B cell (primary cell): Measurements from ENCODE around the gene CLK4. TPM values are rescaled to one million over a fixed set of nuclear protein-coding genes. Genes with fewer than 3 reads are reported as not detected.

Experiments
- ATAC-seq: fragments of 200-7000 bp; cut with Tn5 transposase; one replicate; pipeline ENCODE4 v1.10.0; 2021; ENCODE audit warnings: low read depth, mild to moderate bottlenecking, moderate number of reproducible peaks, moderate library complexity
- CTCF ChIA-PET: fragments of 350-600 bp; sonication (Branson Sonifier 250); formaldehyde crosslinking; loops from one replicate; lab custom pipeline; 2021; ENCODE audit warnings: antibody characterized with exemption, inconsistent platforms; lab: Charles Lee
- POLR2A ChIA-PET: fragments of 350-600 bp; sonication (Branson Sonifier 250); formaldehyde crosslinking; loops from one replicate; lab custom pipeline; 2021; ENCODE audit warnings: antibody characterized with exemption; lab: Charles Lee
- DNase-seq: peaks from one replicate; pipeline ENCODE4 v3.0.0; 2013
- H2AFZ ChIP-seq: 2 replicates; pipeline ENCODE4 v1.6.1; 2012; ENCODE audit warnings: mild to moderate bottlenecking, low read depth, low read length; ENCODE audit not compliant: insufficient read depth, poor library complexity, severe bottlenecking
- H3K27ac ChIP-seq, 2 donors: 1 replicate in 1 of 2; 2 replicates in 1 of 2; pipeline ENCODE4 v1.5.1; 2012 to 2013; ENCODE audit warnings: low read length in 2 of 2, mild to moderate bottlenecking in 2 of 2, moderate library complexity in 1 of 2
- H3K27me3 ChIP-seq, 4 experiments: fragments of 200-600 bp in 1 of 4; sonication (generic) in 1 of 4; replicated peaks in 1 of 4; 1 replicate in 2 of 4; 2 replicates in 2 of 4; pipeline versions ENCODE4 v1.6.1 to v1.7.0; 2013 to 2016; ENCODE audit warnings: low read length in 3 of 4, mild to moderate bottlenecking in 2 of 4, mixed read lengths in 1 of 4, moderate library complexity in 1 of 4; ENCODE audit not compliant: insufficient read depth in 4 of 4, control insufficient read depth in 3 of 4; ENCODE audit errors: control extremely low read depth in 1 of 4
- H3K36me3 ChIP-seq, 2 experiments: replicated peaks in 1 of 2; 1 replicate in 1 of 2; 2 replicates in 1 of 2; pipeline versions ENCODE4 v1.6.1 to v1.7.1; 2013; ENCODE audit warnings: low read length in 1 of 2; ENCODE audit not compliant: insufficient read depth in 2 of 2, control insufficient read depth in 1 of 2; ENCODE audit errors: control extremely low read depth in 1 of 2, extremely low read depth in 1 of 2
- H3K4me1 ChIP-seq, 2 donors: fragments of 200-600 bp in 1 of 2; sonication (generic) in 1 of 2; 1 replicate in 1 of 2; 2 replicates in 1 of 2; pipeline versions ENCODE4 v1.5.1 to v1.6.1; 2013 to 2017; ENCODE audit warnings: low read length in 2 of 2; ENCODE audit not compliant: control insufficient read depth in 2 of 2, insufficient read depth in 2 of 2
- H3K4me2 ChIP-seq: replicated peaks from 2 replicates; pipeline ENCODE3; 2012; ENCODE audit warnings: mild to moderate bottlenecking, low read depth, low read length; ENCODE audit not compliant: poor library complexity, severe bottlenecking
- H3K4me3 ChIP-seq, 5 experiments: fragments of 200-600 bp in 1 of 5; sonication (generic) in 1 of 5; 1 replicate in 3 of 5; 2 replicates in 2 of 5; pipeline versions ENCODE4 v1.5.1 to v1.7.0; 2011 to 2016; ENCODE audit warnings: low read length in 4 of 5, mild to moderate bottlenecking in 4 of 5, low read depth in 2 of 5, control low read depth in 1 of 5, moderate library complexity in 1 of 5; ENCODE audit not compliant: insufficient read depth in 1 of 5; ENCODE audit errors: control extremely low read depth in 1 of 5, extremely low read depth in 1 of 5
- H3K79me2 ChIP-seq: fragments of 200-600 bp; sonication (generic); one replicate; pipeline ENCODE4 v1.6.0; 2016; ENCODE audit warnings: low read length; ENCODE audit not compliant: control insufficient read depth, insufficient read depth
- H3K9ac ChIP-seq: fragments of 200-600 bp; sonication (generic); 2 replicates; pipeline ENCODE4 v1.6.1; 2017; ENCODE audit warnings: mild to moderate bottlenecking, low read length, moderate library complexity
- H3K9me3 ChIP-seq, 3 donors: one replicate each; pipeline versions ENCODE4 v1.6.1 to v1.7.1; 2013; ENCODE audit warnings: low read length in 2 of 3; ENCODE audit not compliant: control insufficient read depth in 2 of 3, insufficient read depth in 1 of 3; ENCODE audit errors: control extremely low read depth in 1 of 3
- H4K20me1 ChIP-seq: 2 replicates; pipeline ENCODE4 v1.6.0; 2012; ENCODE audit warnings: mild to moderate bottlenecking, low read length; ENCODE audit not compliant: insufficient read depth, control insufficient read depth, poor library complexity, severe bottlenecking
- H3K27ac Mint-ChIP-seq: one replicate; pipeline ENCODE4 v1.8.0; 2021; ENCODE audit warnings: mixed read lengths
- H3K27me3 Mint-ChIP-seq: one replicate; pipeline ENCODE4 v1.8.0; 2021; ENCODE audit warnings: mixed read lengths
- H3K4me1 Mint-ChIP-seq: one replicate; pipeline ENCODE4 v1.8.0; 2021; ENCODE audit warnings: mixed read lengths
- H3K4me3 Mint-ChIP-seq: one replicate; pipeline ENCODE4 v1.8.0; 2021; ENCODE audit warnings: mixed read lengths
- H3K9me3 Mint-ChIP-seq: one replicate; pipeline ENCODE4 v1.8.0; 2022; ENCODE audit warnings: mixed read lengths; ENCODE audit not compliant: insufficient read depth
- EZH2 ChIP-seq: IDR thresholded peaks from 2 replicates; pipeline ENCODE4 v1.6.1; 2012; ENCODE audit warnings: borderline replicate concordance, low read depth, mild to moderate bottlenecking, moderate library complexity, low read length; ENCODE audit not compliant: insufficient read depth, poor library complexity, severe bottlenecking
- WGBS: methylation state at CpG from one replicate; pipeline ENCODE4 v1.1.5; 2013; ENCODE audit warnings: missing lambda C conversion rate; ENCODE audit not compliant: insufficient coverage; 5-methylcytosine and 5-hydroxymethylcytosine counted together
- intact Hi-C: fragments of 100-400 bp; cut with micrococcal nuclease; formaldehyde crosslinking; loops from one replicate; pipeline ENCODE4 v1.10.0; 2022
- polyA plus RNA-seq: library from polyadenylated mRNA; depleted of rRNA; stranded (reverse); fragments of >200 nt; gene quantifications from 2 replicates; pipeline ENCODE4 v1.2.3, GENCODE V29; 2012
- total RNA-seq, 2 donors: library from RNA; stranded (reverse); fragments of 120-200 nt in 1 of 2; gene quantifications; 1 replicate in 1 of 2; 2 replicates in 1 of 2; pipeline versions ENCODE4 v1.2.3 to v1.2.4, GENCODE V29; 2013 to 2022
- TF ChIP-seq, protein P1 (sequence below): fragments of 200-600 bp; IDR thresholded peaks from one replicate; pipeline ENCODE4 v1.8.0; 2022; ENCODE audit warnings: antibody characterized with exemption, mild to moderate bottlenecking

The CLK4 gene
- total and polyA plus RNA-seq, 2 donors (not counting 1 experiment from before 2014, with no cell fraction given), result 72.3 to 132 TPM

DNA sequence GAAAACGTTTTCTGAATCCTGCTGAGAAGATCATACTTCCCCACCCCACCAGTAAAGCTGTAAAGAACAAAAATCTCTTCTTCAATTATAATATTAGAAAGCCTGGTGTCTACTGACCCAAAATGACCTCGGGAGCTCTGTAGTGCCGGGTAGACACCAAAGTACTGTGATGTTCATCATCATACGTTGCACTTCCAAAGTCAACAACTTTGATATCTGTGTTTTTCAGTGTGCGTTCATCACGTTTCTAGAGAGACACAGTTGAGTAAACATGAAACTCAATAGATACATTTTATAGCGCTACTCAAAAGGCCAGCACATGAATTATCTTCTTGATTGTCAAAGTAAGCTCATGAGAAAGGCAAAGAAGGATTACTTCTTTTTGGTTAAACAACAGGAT is 14.6 kb downstream of the CLK4 start:
- H3K4me2 ChIP-seq, result no peak overlapping the region
- peaks cover 22% of the 10 kb centered on the region for H3K79me2 ChIP-seq
- no peaks in the 10 kb centered on the region for H3K9me3 ChIP-seq
- peaks cover 1% of the 10 kb centered on the region for H3K4me1 Mint-ChIP-seq
- no peaks in the 10 kb centered on the region for H3K27me3 Mint-ChIP-seq
- no peak overlapping the region for H3K4me3 Mint-ChIP-seq
- no peak overlapping the region for H3K4me3 ChIP-seq
- ChIA-PET CTCF (interaction anchor here (1.2 kb wide), 1 partner anchor 13 kb away, joined by 4 read pairs; no protein-coding TSS in a partner anchor), POLR2A (no interaction called here)
- H3K27ac ChIP-seq, result no peak overlapping the region
- no peak overlapping the region for H3K9ac ChIP-seq
- ATAC-seq (no peak), DNase-seq (no peak)
- no peaks in the 10 kb centered on the region for H3K27me3 ChIP-seq
- no peak overlapping the region for H3K27ac Mint-ChIP-seq
- peaks cover 63% of the 10 kb centered on the region for H4K20me1 ChIP-seq
- no peak for TF ChIP-seq EZH2
- TF ChIP-seq, protein P1, sequence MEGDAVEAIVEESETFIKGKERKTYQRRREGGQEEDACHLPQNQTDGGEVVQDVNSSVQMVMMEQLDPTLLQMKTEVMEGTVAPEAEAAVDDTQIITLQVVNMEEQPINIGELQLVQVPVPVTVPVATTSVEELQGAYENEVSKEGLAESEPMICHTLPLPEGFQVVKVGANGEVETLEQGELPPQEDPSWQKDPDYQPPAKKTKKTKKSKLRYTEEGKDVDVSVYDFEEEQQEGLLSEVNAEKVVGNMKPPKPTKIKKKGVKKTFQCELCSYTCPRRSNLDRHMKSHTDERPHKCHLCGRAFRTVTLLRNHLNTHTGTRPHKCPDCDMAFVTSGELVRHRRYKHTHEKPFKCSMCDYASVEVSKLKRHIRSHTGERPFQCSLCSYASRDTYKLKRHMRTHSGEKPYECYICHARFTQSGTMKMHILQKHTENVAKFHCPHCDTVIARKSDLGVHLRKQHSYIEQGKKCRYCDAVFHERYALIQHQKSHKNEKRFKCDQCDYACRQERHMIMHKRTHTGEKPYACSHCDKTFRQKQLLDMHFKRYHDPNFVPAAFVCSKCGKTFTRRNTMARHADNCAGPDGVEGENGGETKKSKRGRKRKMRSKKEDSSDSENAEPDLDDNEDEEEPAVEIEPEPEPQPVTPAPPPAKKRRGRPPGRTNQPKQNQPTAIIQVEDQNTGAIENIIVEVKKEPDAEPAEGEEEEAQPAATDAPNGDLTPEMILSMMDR, result no peak
- peaks cover 30 to 89% of the 10 kb centered on the region in 2 experiments for H3K36me3 ChIP-seq
- H3K9me3 Mint-ChIP-seq, result no peaks in the 10 kb centered on the region
- H2AFZ ChIP-seq, result no peak overlapping the region
- 93% methylated on average over 3 of the region's 7 CpGs for WGBS
- H3K4me1 ChIP-seq, result no peaks in the 10 kb centered on the region
- intact Hi-C loops, result no loop called here

DNA sequence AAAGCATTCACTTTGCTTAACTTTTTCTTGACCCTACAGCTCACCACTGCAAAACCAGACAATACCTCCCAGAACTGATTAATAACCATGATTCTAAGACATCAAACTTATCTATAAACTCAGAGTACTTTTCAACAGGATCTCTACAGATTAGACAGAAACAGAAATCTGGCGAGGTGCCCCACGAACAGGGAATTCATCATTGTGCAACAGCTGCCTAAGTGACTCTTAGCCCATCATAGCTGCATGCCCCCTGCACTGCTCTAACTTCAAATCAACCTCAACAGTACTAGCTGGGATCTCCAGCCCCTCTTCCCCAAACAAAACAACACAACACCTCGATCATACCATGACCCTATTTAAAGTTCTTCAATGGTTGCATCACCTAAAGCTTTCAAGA is 20.6 kb downstream of the CLK4 start:
- CTCF ChIA-PET, result interaction anchor here (0.6 kb wide), 1 partner anchor 19 kb away, joined by 3 read pairs; no protein-coding TSS in a partner anchor

More for the DNA sequence above, 20.6 kb downstream of the CLK4 start:
- WGBS, result 95% methylated on average over 3 of the region's 3 CpGs
- ATAC-seq, result no peak
- intact Hi-C loops, result no loop called here
- H3K9me3 ChIP-seq, result no peaks in the 10 kb centered on the region
- no peak overlapping the region for H3K9ac ChIP-seq
- no peak overlapping the region for H3K4me3 Mint-ChIP-seq
- TF ChIP-seq, protein P1, result no peak
- TF ChIP-seq EZH2, result no peak
- H3K4me1 ChIP-seq, result no peaks in the 10 kb centered on the region
- H3K9me3 Mint-ChIP-seq, result no peaks in the 10 kb centered on the region
- H3K27ac Mint-ChIP-seq, result no peak overlapping the region
- H3K27me3 ChIP-seq, result no peaks in the 10 kb centered on the region
- H4K20me1 ChIP-seq, result peaks cover 43% of the 10 kb centered on the region
- H3K4me3 ChIP-seq, result no peak overlapping the region
- H3K4me1 Mint-ChIP-seq, result no peaks in the 10 kb centered on the region
- no peak overlapping the region for H2AFZ ChIP-seq
- peaks cover 16 to 86% of the 10 kb centered on the region in 2 experiments for H3K36me3 ChIP-seq
- POLR2A ChIA-PET, result no interaction called here
- H3K27ac ChIP-seq, result no peak overlapping the region
- H3K27me3 Mint-ChIP-seq, result no peaks in the 10 kb centered on the region
- no peaks in the 10 kb centered on the region for H3K79me2 ChIP-seq
- no peak overlapping the region for H3K4me2 ChIP-seq
- no peak for DNase-seq
